Right ventricle myocardium superior (tissue), 1 donor: ENCODE results near the gene HLTF. TPM values are rescaled to one million over a fixed set of nuclear protein-coding genes. Genes with fewer than 3 reads are reported as not detected.

Source experiments
- ATAC-seq: fragments of 200-7000 bp; cut with Tn5 transposase; one replicate; pipeline ENCODE4 v1.9.1; 2020; ENCODE audit warnings: mild to moderate bottlenecking; ENCODE audit not compliant: poor library complexity
- DNase-seq: peaks from one replicate; pipeline ENCODE4 v3.0.0-alpha.2; 2020
- intact Hi-C: fragments of 100-400 bp; cut with DNase I; formaldehyde crosslinking; loops from one replicate; pipeline ENCODE4 v1.11.2; 2022
- total RNA-seq: library from RNA; stranded (reverse); fragmentation: NEBNext Ultra II Directional; extraction: Animal tissue kit (Norgen Biotek cat#: 25700); gene quantifications from one replicate; pipeline ENCODE4 v1.2.1, GENCODE V29; 2021
- donor health status: DM: no; HTN: yes; CAD: no; lungs with severe emphysema.

The HLTF gene
- total RNA-seq, 1 donor from 2014 or later: 26.4 TPM

GRCh38 chr3:149031096-149031495 lies 55.2 kb downstream of the HLTF start:
- ATAC-seq (no peak), DNase-seq (no peak)
- intact Hi-C loops: no loop called here

DNA sequence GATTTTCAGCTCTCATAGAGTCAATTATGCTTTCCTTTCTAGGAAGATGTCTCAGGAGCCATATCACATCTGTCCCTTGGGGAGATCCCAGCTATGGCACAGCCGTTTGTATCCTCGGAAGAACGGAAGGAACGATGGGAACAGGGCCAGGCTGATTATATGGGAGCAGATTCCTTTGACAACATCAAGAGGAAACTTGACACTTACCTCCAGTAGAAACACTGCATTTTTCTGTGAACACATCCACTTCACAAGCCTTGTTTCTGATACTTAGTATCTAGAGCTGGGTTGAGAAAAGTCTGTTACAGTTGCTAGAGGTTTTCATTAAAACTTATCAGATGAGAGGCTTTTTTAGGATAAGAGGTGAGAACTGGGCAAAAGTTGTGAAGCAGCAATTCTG lies 59.6 kb downstream of the HLTF start:
- intact Hi-C loops: loop anchor here (10.0 kb wide), 1 partner anchor 52 kb away; no protein-coding TSS in a partner anchor
- no peak for ATAC-seq
- DNase-seq: no peak

DNA sequence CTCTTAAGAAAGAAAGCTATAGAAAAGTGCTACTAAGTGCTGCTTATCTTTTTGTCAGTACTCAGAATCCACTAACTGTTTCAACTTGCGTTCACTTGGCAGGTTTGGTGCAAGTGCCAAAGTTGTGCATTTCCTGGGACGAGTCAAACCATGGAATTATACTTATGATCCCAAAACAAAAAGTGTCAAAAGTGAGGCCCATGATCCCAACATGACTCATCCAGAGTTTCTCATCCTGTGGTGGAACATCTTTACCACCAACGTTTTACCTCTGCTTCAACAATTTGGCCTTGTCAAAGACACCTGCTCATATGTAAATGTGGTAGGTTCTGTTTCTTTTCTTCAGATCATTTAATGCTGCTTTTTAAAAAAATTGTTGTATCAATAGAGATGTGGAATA lies 62.4 kb downstream of the HLTF start:
- DNase-seq (no peak), ATAC-seq (no peak)
- intact Hi-C loops: loop anchor here (10.0 kb wide), 1 partner anchor 49 kb away; no protein-coding TSS in a partner anchor

GRCh38 chr3:149021830-149022229 lies 64.5 kb downstream of the HLTF start:
- DNase-seq: no peak
- intact Hi-C loops: loop anchor here (10.0 kb wide), 1 partner anchor 47 kb away; no protein-coding TSS in a partner anchor
- ATAC-seq: no peak

DNA sequence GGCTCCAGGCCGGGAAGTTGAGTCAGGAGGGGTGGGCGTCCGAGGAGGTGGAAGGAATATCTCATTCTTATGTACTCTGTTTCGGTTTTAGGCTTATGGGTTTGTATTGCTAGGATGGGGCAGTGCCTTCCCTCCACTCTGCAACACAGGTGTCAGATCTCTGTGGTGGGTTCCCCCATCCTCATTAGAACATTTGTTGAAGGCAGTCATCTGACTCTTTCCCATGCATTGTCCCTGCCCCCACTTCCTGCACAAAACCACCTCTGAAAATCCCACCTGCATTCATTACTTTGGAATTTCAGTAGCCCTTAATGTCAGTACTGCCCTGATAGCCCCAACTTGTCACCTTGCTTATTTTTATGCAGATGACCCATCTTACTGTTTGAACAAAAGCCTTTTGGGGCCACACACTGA lies 65.5 kb downstream of the HLTF start:
- no peak for ATAC-seq
- intact Hi-C loops: loop anchor here (10.0 kb wide), 1 partner anchor 46 kb away; no protein-coding TSS in a partner anchor

DNA sequence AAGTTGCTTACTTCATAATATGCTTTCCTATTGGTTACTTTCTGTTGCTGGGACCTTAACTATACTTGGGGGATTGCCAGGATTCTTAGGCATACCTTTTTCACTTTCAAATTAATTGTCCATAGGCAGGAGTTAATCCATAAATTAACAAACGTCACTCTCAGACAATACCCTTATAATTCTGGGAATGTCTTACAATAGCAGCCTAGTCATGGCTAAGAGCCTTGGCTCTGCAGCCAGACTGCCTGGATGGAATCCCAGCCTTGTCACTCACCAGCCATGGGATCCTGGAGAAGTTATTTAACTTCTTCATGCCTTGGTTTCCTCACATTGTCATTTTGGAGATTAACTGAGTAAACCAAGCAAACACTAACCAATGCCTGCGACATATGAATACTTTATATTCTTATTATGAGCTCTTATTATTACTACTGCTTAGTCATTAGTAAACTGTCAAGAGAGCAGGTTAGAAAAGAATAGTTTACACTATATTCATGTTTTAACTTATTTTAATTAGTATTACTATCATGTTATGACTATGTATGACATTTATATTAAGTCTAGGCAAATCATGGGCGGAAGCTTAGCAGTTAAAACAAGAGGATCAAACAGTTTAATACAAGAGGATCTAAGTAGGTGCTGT lies 66.0 kb downstream of the HLTF start:
- ATAC-seq: peak; percentile 65
- peak; percentile 53 for DNase-seq
- intact Hi-C loops: loop anchor here (10.0 kb wide), 1 partner anchor 46 kb away; no protein-coding TSS in a partner anchor

More for the DNA sequence above, 65.5 kb downstream of the HLTF start:
- DNase-seq: no peak

DNA sequence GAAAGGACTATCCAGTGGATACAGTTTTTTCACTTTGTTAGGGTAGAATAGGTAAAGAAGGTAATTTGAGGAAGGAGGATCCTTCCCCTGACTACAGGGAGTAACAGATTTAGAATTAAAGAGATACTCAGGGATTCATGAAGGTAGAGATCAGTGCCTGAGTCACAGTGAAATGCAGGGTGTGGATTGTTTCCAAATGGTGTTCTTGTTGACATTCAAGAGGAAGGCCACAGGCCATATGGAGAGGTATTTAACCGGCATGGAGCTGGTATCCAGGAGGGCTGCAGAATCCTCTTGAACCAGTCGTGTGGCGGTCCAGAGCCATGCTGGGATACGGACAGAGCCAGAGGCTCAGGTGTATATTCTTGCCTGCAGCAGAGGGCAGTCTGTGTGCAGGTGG lies 66.8 kb downstream of the HLTF start:
- intact Hi-C loops: no loop called here
- ATAC-seq (peak; percentile 18), DNase-seq (no peak)

GRCh38 chr3:149018247-149018646 lies 68.1 kb downstream of the HLTF start:
- DNase-seq (no peak), ATAC-seq (peak; percentile 26)
- intact Hi-C loops: no loop called here

- no peak for DNase-seq
- intact Hi-C loops: no loop called here
- ATAC-seq: peak; percentile 46
Observed at GRCh38 chr3:149016669-149017541, 69.4 kb downstream of the HLTF start.

GRCh38 chr3:149016242-149016641 lies 70.1 kb downstream of the HLTF start:
- intact Hi-C loops: no loop called here
- ATAC-seq (no peak), DNase-seq (no peak)

- intact Hi-C loops: no loop called here
Observed at GRCh38 chr3:149015393-149015792, 70.9 kb downstream of the HLTF start.

GRCh38 chr3:149013726-149014125 lies 72.6 kb downstream of the HLTF start:
- intact Hi-C loops: no loop called here
- ATAC-seq: no peak
- no peak for DNase-seq

More at GRCh38 chr3:149015393-149015792, 70.9 kb downstream of the HLTF start:
- DNase-seq (no peak), ATAC-seq (no peak)

DNA sequence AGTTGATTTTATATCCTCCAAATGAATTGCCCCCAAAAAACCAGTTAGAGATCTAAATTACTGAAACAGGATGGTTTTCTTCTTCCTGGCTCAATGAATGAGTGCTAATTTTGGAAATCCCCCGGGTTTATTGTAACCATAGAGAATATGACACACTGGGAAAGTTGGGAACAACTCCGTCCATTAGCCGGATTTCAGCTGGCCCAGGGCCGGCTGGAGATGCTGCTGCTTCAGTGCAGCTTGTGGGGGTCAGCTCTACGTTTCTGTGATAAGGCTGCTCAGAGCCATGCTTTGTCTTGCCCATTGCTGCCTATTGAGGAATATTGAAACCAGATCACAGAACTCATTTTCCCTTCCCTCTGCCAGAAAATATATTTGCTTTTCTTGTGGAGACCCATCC lies 74.7 kb downstream of the HLTF start:
- ATAC-seq (peak; percentile 37), DNase-seq (peak; percentile 48)
- intact Hi-C loops: no loop called here

DNA sequence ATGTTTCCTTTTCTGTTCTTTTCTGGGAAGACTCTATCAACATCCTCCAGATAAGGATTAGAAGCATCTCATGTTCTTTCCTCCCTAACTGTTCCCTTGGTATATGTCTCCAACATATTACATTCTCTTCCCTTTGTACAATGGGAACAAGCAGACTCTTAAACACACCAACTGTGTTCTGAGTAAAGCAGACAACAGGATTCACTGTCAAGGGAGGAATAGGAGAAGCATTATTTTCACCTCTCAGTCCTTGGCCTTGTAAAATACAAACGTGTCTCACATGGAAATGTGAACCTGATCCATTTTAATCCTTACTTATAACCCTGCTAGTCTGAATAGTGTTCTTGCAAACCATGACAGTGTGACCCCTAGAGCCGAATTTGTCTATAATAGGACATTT lies 75.4 kb downstream of the HLTF start:
- intact Hi-C loops: no loop called here
- no peak for ATAC-seq
- no peak for DNase-seq

DNA sequence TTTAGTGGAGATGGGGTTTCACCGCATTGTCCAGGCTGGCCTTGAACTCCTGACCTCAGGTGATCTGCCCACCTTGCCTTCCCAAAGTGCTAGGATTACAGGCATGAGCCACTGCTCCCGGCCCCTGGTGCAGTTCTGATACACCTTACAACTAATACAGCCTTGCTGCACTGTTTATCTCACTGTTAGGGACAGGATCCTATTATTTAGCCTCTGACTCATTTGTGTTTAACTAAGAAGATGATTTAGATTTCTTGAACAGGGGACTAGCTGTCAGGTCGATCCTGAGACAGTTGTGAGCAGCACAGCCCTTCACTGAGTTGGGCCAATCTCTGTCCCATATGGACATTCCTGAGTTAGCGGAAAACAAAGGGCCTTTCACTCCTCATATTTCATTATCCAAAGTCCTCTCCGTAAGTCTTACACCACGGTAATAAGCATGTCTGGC lies 75.8 kb downstream of the HLTF start:
- no peak for DNase-seq
- no peak for ATAC-seq
- intact Hi-C loops: no loop called here

DNA sequence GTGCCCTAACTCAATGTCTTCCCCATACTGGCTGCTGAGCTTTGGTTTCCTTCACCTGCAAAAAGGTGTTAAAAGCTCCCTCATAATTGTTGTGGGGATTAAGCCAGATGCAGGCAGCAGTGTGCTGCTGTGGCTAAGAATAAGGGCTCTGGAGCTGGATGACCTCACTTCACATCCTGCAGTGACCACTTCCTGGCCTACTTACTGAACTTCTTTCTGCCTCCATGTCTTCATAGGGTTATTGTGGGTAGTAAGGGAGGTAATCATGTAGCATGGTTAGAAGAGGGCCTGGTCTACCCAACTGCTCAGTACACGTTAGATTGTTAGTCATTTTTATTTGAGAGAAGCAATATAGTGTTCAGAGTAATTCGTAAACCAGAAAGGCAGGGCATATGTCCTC lies 76.6 kb downstream of the HLTF start:
- intact Hi-C loops: no loop called here
- ATAC-seq: no peak
- no peak for DNase-seq

- ATAC-seq (no peak), DNase-seq (no peak)
- intact Hi-C loops: no loop called here
Observed at GRCh38 chr3:149007567-149008257, 78.6 kb downstream of the HLTF start.

DNA sequence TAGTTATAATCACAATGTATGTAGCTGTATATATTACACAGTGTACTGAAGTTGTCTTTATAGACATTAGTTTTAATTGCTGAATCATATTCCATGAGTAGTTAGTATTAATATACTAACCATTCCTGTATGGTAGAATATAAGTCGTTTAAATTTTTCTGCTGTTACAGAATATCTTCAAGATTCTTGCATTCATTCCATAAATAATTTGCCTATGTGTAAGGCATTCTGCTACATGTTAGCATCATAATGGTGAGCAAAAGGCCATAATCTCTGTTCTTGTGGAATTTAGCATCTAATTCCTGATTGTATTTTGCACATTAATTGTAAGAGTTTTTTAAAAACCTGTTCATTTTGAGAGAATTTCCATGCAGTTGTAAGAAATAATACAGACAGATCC lies 80.9 kb downstream of the HLTF start:
- intact Hi-C loops: no loop called here
- DNase-seq: no peak
- ATAC-seq: no peak

- DNase-seq (no peak), ATAC-seq (peak; percentile 63)
Observed at GRCh38 chr3:149004622-149005021, 81.7 kb downstream of the HLTF start.

More at GRCh38 chr3:149004622-149005021, 81.7 kb downstream of the HLTF start:
- intact Hi-C loops: no loop called here
